ENCODE results near the gene TMEM205. TPM values are rescaled to one million over a fixed set of nuclear protein-coding genes. Genes with fewer than 3 reads are reported as not detected.

TMEM205 gene
- total and polyA plus RNA-seq, 2 of the 13 experiments (the other 11 are each of a cell fraction or from before 2014, with no cell fraction given), result 45.5 to 98.7 TPM

DNA sequence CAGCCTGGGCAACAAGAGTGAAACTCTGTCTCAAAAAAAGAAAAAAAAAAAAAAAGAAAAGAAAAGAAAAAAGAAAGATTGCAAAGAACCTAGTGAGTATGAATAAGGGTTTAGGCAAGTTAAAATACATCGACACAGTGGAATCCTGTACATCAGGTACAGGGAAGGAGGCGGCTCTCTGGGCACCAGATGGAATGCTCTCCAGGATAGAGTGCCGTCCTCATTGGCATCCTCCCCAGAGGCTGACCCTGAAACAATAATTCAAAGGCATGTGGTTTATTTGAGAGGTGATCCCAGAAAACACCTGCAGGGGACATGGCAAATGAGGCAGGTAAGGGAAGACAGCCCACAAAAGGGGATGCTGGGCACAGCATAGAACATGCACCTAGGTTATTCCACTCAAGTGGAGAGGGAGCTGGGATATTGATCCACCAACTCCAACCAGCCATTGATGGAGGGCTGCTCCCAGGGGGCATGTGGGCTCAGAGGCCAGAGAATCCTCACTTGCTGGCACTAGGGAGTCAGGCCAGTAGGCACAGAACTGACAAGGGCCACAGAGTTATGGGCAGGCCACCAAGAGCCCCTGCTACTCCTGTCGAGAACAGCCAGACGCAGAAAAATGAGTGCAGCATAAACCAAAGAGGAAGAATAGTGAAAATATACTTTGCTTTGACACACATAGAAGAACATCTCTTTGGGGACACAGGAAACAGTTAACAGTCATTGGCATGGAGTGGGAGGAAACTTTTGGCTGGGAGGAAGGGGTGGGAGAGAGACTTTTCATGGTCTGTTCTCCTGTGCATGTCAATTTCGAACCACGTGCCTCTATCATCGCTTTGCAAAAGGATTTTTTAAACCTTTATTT is 45.9 kb downstream of the TMEM205 start:
- no peak overlapping the region for H3K4me3 ChIP-seq (replicated peaks in 1 of 3; ENCODE audit: insufficient read depth in 1 of 3, low read depth in 2 of 3, low read length in 3 of 3)
- no peaks in the 10 kb centered on the region for H3K36me3 ChIP-seq (replicated peaks in 1 of 2; ENCODE audit: control insufficient read depth in 1 of 2, insufficient read depth in 2 of 2, low read length in 2 of 2)
- in situ Hi-C loops (cut with HindIII; ENCODE audit: extremely low pct_ligation_motif_present, low pct_unique_long_range_greater_than_20kb) (no loop called here), intact Hi-C loops (cut with micrococcal nuclease; ENCODE audit: unreplicated experiment) (loop anchor here (10.0 kb wide), 1 partner anchor 145 kb away; no protein-coding TSS in a partner anchor)
- 82% methylated on average over 7 of the region's 8 CpGs for WGBS (ENCODE audit: low lambda C conversion rate)
- H3K4me2 ChIP-seq (ENCODE audit: low read depth, low read length), result no peak overlapping the region
- no peak overlapping the region for H3K27ac ChIP-seq (ENCODE audit: extremely low read length, insufficient read depth, low read length)
- DNase-seq (ENCODE audit: low spot score), result no peak
- H3K9me3 ChIP-seq (ENCODE audit: low read length), result no peaks in the 10 kb centered on the region
- FAIRE-seq, result no peak
- peaks cover 22% of the 10 kb centered on the region for H3K4me1 ChIP-seq (ENCODE audit: insufficient read depth, low read length)
- TF ChIP-seq ZNF570 (CRISPR knock-in tag; IDR thresholded peaks at IDR 0.05; ENCODE audit: borderline replicate concordance) (no peak), NFIC (IDR thresholded peaks at IDR 0.05; ENCODE audit: low read length) (no peak), FOXM1 (CRISPR knock-in tag; IDR thresholded peaks at IDR 0.05) (no peak), TCF7L2 (IDR thresholded peaks at IDR 0.05; ENCODE audit: low read depth, low read length) (no peak), HDAC1 (CRISPR knock-in tag; IDR thresholded peaks at IDR 0.05) (no peak), ZNF350 (CRISPR knock-in tag; IDR thresholded peaks at IDR 0.05; ENCODE audit: borderline replicate concordance, low read depth) (no peak), XBP1 (CRISPR knock-in tag; IDR thresholded peaks at IDR 0.05) (no peak), NAIF1 (CRISPR knock-in tag; IDR thresholded peaks at IDR 0.05; ENCODE audit: borderline replicate concordance) (no peak), ZNF780A (CRISPR knock-in tag; IDR thresholded peaks at IDR 0.05) (no peak)
- TF ChIP-seq, protein P1, sequence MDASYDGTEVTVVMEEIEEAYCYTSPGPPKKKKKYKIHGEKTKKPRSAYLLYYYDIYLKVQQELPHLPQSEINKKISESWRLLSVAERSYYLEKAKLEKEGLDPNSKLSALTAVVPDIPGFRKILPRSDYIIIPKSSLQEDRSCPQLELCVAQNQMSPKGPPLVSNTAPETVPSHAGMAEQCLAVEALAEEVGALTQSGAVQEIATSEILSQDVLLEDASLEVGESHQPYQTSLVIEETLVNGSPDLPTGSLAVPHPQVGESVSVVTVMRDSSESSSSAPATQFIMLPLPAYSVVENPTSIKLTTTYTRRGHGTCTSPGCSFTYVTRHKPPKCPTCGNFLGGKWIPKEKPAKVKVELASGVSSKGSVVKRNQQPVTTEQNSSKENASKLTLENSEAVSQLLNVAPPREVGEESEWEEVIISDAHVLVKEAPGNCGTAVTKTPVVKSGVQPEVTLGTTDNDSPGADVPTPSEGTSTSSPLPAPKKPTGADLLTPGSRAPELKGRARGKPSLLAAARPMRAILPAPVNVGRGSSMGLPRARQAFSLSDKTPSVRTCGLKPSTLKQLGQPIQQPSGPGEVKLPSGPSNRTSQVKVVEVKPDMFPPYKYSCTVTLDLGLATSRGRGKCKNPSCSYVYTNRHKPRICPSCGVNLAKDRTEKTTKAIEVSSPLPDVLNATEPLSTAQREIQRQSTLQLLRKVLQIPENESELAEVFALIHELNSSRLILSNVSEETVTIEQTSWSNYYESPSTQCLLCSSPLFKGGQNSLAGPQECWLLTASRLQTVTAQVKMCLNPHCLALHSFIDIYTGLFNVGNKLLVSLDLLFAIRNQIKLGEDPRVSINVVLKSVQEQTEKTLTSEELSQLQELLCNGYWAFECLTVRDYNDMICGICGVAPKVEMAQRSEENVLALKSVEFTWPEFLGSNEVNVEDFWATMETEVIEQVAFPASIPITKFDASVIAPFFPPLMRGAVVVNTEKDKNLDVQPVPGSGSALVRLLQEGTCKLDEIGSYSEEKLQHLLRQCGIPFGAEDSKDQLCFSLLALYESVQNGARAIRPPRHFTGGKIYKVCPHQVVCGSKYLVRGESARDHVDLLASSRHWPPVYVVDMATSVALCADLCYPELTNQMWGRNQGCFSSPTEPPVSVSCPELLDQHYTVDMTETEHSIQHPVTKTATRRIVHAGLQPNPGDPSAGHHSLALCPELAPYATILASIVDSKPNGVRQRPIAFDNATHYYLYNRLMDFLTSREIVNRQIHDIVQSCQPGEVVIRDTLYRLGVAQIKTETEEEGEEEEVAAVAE (CRISPR knock-in tag; IDR thresholded peaks at IDR 0.05; ENCODE audit: borderline replicate concordance), result no peak
- TF ChIP-seq, protein P2, sequence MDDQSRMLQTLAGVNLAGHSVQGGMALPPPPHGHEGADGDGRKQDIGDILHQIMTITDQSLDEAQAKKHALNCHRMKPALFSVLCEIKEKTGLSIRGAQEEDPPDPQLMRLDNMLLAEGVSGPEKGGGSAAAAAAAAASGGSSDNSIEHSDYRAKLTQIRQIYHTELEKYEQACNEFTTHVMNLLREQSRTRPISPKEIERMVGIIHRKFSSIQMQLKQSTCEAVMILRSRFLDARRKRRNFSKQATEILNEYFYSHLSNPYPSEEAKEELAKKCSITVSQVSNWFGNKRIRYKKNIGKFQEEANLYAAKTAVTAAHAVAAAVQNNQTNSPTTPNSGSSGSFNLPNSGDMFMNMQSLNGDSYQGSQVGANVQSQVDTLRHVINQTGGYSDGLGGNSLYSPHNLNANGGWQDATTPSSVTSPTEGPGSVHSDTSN (CRISPR knock-in tag; IDR thresholded peaks at IDR 0.05; ENCODE audit: borderline replicate concordance), result no peak
- ATAC-seq, result no peak
- no peaks in the 10 kb centered on the region for H3K79me2 ChIP-seq (ENCODE audit: insufficient read depth, low read length)
- no peak overlapping the region for H3K9ac ChIP-seq (ENCODE audit: insufficient read depth, low read depth, low read length)
- POLR2A ChIA-PET, result no interaction called here
- no TSS peak for BruUV-seq (replicated peaks)
- H2AFZ ChIP-seq (ENCODE audit: low read length), result no peak overlapping the region
- CTCF ChIA-PET (ENCODE audit: low intra/inter-chr PET ratio, low total read pairs), result no interaction called here
- H3K27me3 ChIP-seq (ENCODE audit: control insufficient read depth in 1 of 2, insufficient read depth in 2 of 2, low read length in 2 of 2), result peaks cover 3 to 16% of the 10 kb centered on the region in 2 experiments; a peak in 3 of 5 replicates
- H4K20me1 ChIP-seq (ENCODE audit: insufficient read depth, low read length), result no peaks in the 10 kb centered on the region
